ENCODE results near the gene SLC4A7. TPM values are rescaled to one million over a fixed set of nuclear protein-coding genes. Genes with fewer than 3 reads are reported as not detected.
"Not testable (repeated sequence)": the region's sequence is repeated elsewhere in the genome, so short reads cannot be mapped to it uniquely, and the experiment has no call there.

SLC4A7 gene
- total RNA-seq, 1 donor from 2014 or later: 2.7 TPM

DNA sequence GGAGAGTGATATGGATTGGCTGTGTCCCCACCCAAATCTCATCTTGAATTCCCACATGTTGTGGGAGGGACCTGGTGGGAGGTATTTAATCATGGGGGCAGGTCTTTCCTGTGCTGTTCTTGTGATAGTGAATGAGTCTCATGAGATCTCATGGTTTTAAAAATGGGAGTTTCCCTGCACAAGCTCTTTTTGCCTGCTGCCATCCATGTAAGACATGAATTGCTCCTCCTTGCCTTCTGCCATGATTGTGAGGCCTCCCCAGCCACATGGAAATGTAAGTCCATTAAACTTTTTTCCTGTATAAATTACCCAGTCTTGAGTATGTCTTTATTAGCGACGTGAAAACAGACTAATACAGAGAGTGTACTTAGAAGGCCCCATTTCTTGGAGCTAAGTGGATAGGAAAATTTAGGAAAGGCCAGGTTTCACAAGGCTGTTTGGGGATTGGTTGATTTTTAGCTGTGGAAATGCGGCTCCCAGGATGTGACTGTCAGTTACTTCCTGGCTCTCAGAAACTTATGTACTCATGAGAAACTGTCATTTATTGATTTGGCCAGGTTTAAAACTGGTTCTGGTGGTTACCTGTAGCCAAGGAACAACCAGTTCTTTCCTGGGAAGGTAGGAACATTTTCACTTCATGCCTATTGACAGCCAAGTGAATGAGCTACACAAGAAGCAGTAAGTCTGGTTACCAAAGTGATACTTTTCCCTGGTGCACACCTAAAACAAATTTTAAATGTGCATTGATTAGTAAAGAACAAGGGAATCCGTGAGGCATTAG, 155.0 kb downstream of the SLC4A7 start:
- ATAC-seq: peak; percentile 27
- not testable (repeated sequence) for DNase-seq (ENCODE audit: low spot score)

DNA sequence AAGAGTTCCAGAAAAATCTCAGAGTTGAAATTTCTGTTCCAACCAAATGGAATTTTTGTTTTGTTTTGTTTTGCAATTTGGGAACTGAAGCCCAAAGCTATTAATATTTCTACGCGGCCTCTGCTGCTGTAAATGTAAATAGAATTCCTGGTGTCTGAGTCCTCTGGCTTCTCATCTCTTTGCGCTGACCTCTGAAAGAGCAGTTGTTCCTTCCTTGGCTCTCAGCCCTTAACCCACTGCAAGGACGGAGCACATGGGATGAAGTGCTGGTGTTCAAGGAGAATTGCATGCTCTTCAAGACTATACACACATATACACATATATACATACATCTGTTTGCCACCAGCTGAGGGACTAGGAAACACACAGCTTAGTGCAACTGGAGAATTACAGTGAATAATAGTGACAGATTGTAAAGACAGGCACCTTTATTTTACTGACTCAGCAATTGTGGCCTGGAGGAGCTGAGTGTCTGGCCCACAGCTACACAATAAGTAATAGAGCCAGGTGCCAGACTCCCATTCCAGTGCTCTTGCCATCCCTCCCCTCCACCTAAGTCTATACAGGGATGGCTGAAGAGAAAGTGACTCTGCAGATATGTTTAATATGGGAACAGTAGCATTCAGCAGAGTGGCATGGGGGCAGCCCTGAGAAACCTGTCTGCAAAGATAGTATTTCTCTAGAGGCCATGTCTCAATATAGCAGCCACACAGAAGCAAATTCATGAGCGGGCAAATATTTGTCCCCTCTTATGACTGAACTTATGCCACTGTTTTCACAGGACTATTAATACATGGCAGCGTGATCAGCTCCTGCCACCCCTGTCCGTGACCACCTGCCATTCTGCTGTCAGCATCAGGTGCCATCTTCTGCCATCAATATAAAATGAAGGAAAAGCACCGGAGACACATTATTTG, 157.3 kb downstream of the SLC4A7 start:
- DNase-seq (ENCODE audit: low spot score) (no peak), ATAC-seq (peak; percentile 64)

DNA sequence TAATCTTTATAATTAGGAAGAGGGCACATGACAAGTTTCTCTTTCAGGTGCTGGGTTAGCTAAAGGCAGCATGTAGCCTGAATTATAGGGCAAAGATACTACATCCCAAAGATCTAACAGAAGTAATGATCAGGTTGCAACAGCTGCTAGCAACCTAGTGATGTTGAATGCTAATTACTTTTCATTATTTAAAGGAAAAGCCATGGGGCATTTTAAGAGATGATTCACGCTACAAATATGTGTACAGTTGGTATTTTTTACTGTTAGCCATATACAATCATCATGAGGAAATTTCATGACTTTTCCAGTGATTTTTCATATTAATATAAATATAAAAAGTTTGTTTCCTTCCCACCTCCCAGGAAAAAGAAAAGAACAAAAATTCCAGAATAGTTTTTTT, 158.0 kb downstream of the SLC4A7 start:
- ATAC-seq (no peak), DNase-seq (ENCODE audit: low spot score) (no peak)

DNA sequence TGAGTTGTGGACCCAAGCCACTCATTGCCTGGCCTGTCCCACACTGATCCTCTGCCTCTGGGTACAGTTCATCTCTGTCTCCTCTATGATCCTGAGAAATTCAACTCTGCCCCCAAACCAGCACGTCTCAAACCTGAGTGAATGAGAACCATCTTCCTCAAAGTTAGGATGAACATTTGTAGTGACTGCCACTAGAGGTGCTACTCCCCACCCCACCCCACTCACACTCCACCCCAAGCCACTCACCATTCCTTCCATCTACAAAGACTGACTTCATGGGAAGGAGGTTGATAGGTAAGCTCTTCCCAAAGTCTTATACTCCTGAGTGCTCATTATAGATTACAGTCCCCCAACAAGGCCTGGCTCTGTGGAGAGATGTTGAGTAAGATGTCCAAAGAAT, 158.8 kb downstream of the SLC4A7 start:
- ATAC-seq (no peak), DNase-seq (ENCODE audit: low spot score) (no peak)

DNA sequence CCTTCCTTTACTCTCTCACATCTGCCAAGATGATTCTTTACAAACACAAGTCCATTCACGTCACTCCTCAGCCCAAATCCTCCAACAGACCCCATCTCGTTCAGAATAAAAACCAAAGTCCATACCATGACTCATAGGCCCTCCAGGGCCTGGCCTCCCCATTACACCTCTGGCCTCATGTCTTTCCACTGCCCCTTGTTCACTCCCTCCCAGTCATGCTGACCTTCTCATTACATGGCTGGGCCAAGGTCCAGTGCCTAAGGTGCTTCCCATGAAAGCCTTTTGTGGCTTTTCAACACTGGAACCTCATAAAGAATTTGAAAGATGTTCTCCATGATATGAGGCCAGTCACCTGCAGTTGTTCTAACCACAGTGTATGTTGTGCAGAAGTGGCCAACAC, 159.5 kb downstream of the SLC4A7 start:
- ATAC-seq (no peak), DNase-seq (ENCODE audit: low spot score) (no peak)

DNA sequence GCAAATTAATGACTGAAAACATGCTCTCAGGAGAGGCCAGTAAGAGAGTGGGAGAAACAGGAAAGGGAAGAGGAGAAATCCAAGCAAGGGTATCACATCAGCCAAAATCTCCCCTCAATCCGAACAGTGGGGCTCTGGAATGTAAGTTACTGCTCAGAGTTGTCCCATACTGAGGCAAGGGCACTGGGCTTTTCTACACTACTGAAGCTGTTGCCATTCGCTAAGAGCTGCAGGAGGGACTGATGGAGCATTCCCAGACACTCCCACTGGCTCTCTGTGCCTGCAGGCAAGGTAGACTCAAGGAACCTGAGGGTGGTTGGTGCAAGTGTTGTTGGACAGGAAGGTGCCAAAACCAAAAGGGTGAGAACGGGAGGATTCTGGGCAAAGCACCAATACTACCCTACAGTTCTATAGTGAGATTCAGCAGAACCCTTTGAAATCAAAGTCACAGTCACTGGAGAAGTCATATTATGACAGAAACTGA, 161.1 kb downstream of the SLC4A7 start:
- no peak for DNase-seq (ENCODE audit: low spot score)
- no peak for ATAC-seq

Other genes starting within 250 kb of the SLC4A7 start
- 2.4 TPM for gene NEK10, start 115.0 kb downstream of the SLC4A7 start, total RNA-seq
- 0.08 TPM for gene EOMES, start 237.9 kb upstream of the SLC4A7 start, total RNA-seq

Data from left lobe of liver (tissue), 2 donors.